Right renal pelvis (tissue), 4 donors: Measurements from ENCODE around the gene IL36B. TPM values are rescaled to one million over a fixed set of nuclear protein-coding genes. Genes with fewer than 3 reads are reported as not detected.

Experiments
- DNase-seq, 4 donors: peaks; one replicate each; pipeline ENCODE4 v3.0.0-alpha.2; 2013; ENCODE audit warnings: low read depth in 4 of 4, low spot score in 3 of 4, missing footprints in 1 of 4
- polyA plus RNA-seq, 4 donors: library from polyadenylated mRNA; unstranded; fragments of 120-200 nt; gene quantifications; one replicate each; pipeline ENCODE4 v1.2.1, GENCODE V29; 2013; ENCODE audit not compliant: insufficient read length in 4 of 4

Gene IL36B
- polyA plus RNA-seq, 4 donors, result not detected

GRCh38 chr2:113012436-113013335 lies 40.0 kb downstream of the IL36B start:
- DNase-seq, result no peak

GRCh38 chr2:113011108-113011507 lies 41.6 kb downstream of the IL36B start:
- no peak for DNase-seq

- no peak for DNase-seq
Measured at GRCh38 chr2:113010088-113010487, 42.6 kb downstream of the IL36B start.

- DNase-seq, result no peak
Measured at GRCh38 chr2:113009622-113010021, 43.0 kb downstream of the IL36B start.

GRCh38 chr2:113007250-113007649 lies 45.4 kb downstream of the IL36B start:
- no peak for DNase-seq

GRCh38 chr2:113005030-113005509 lies 47.6 kb downstream of the IL36B start, which contains the start of gene IL36A:
Gene IL36A, plus strand, starts transcription at chr2:113005459. Its CDS starts 413 bp downstream, at chr2:113005872.
- DNase-seq, result no peak

- no peak for DNase-seq
Measured at GRCh38 chr2:113002677-113003076, 50.0 kb downstream of the IL36B start.

GRCh38 chr2:113000436-113000835 lies 52.2 kb downstream of the IL36B start:
- no peak for DNase-seq

GRCh38 chr2:112997151-112997550 lies 55.5 kb downstream of the IL36B start:
- no peak for DNase-seq

- DNase-seq, result no peak
Measured at GRCh38 chr2:112996635-112997034, 56.0 kb downstream of the IL36B start.

GRCh38 chr2:112995346-112995920 lies 57.2 kb downstream of the IL36B start:
- no peak for DNase-seq

- no peak for DNase-seq
Measured at GRCh38 chr2:112994648-112995047, 58.0 kb downstream of the IL36B start.

GRCh38 chr2:112993831-112994230 lies 58.8 kb downstream of the IL36B start:
- no peak for DNase-seq

GRCh38 chr2:112989611-112990010 lies 63.1 kb downstream of the IL36B start:
- no peak for DNase-seq

- no peak for DNase-seq
Measured at GRCh38 chr2:112985090-112985489, 67.6 kb downstream of the IL36B start.

- DNase-seq, result no peak
Measured at GRCh38 chr2:112980537-112980936, 72.1 kb downstream of the IL36B start.

- DNase-seq, result no peak
Measured at GRCh38 chr2:112979731-112980130, 72.9 kb downstream of the IL36B start.

- DNase-seq, result no peak
Measured at GRCh38 chr2:112977559-112978056, 75.1 kb downstream of the IL36B start, which contains the start of gene IL36G. Gene IL36G, plus strand, starts transcription at chr2:112978006. Its CDS starts 633 bp downstream, at chr2:112978639.
